Kidney glomerular epithelial cell (primary cell): Measurements from ENCODE around the gene TRABD2B.

ENCODE experiments used
- DNase-seq: peaks from one replicate; lab custom pipeline; 2025; lab: John Stamatoyannopoulos, UW

TRABD2B gene

DNA sequence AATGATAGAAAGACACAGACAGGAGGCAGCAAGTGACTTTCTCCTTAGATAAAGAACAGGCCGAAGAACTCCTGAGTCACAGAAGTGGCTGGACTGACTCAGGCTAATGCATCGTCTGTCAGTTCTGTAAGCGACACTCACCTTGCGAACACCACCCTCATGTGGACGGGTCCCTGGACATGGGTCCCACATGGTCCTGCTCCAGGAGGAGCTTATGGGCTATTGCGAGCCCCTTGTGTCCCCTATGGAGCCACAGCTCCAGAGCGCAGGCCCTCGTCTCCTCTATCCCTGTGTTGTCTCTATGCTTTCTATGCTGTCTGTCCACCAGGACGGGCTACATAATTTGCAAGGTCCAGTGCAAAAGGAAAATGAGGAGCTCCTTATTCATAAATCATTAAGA, 85.8 kb downstream of the TRABD2B start:
- DNase-seq: no peak

DNA sequence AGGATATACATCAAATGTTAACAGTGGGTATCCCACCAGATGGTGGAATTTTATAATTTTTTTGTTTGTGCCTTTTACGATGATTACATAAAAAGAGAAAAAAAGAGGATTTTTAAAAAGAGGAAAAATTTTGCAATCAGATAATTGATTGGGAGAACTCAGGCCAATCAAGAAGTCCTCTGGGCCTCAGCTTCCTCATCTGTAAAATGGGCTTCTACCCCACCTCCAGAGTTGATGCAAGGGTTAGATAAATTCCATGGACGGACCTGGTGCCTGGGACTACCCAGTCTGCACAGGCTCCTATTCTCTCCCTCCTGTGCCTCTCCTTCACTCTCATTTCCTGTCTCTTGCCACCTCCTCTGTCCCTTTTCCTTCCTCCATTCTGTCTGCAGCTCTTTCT, 88.9 kb downstream of the TRABD2B start:
- no peak for DNase-seq

DNA sequence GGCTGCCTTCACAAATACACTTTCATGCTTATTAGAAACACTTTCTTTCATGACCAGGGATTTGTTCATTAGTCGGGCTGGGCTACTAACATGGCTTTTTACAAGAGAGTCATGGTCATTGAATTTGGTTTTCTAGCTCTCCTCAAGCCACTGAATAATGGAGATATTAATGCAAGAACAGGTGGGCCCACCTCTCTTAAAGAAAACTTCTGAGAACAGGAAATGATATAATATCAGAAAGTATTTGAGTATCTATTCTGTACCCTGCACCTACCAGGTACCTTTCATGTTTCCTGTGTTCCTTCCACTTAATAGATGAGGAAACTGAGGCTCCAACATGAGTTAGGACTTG, 90.0 kb downstream of the TRABD2B start:
- no peak for DNase-seq

DNA sequence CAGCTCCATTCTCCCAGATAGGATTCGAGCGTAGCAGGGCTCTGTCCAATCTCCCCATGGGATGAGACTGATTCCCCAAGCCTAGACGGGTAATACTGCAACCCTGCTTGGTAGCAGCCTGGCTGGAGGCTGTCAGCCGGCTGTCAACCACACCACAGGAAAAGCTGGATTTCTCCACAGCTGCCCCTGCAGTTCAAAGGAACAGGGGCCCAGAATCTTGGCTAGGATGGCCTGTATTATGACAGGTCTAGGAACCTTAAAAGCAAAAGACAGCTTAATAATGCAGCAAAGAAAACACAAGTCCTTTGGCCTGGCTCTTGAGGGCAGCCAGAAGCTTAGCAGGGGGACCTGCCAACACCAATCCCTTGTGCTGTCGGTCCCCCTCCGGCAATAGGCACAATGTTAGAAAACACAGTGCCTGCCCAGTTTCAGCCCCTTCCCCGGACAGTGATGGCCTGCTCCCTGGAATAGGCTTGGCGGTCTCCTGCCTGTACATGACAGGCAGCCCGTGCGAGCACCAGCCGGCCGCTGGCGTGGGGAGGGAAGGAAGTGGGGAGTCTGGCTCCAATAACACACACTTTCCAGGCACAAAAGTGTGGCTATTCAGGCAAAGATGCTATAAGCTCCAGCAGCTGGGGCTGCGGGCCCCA, 90.5 kb downstream of the TRABD2B start:
- no peak for DNase-seq

DNA sequence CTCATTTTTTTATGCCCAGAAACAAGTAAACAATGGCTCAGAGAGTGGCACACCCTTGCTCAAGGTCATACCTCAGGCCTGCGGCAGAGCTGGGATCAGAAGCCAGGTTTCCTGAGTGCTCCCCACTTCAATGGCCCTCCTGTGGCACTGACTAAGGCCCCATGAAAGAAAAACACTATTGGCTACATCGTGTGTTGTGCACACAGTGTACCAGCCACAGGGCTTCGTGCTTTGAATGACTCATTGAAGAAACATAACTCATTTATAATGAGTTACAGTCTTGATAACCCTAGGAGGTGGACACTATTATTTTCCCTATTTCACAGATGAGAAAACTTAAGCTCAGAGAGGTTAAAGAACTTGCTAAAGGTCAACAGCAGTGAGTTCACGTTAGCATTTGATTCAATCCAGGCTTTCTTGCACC, 91.2 kb downstream of the TRABD2B start:
- peak; percentile 88 for DNase-seq

DNA sequence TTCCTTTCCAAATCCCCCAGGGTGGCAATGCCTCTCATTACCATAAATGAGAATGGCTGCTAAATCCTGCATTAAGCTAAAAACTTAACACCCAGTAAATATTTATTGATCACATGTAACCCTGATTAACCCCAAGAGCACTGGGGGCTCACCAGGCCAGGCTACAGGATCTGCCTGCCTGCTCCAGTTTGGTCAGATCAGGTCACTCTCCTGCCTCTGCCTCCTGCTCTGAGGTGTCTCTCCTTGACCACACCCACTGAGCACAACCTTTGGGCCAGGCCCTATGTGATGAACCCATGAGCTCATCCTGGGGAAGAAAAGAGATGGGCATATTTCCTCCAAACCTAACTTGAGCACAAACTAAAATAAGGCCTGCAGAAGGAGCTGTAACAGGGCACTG, 93.5 kb downstream of the TRABD2B start:
- no peak for DNase-seq

DNA sequence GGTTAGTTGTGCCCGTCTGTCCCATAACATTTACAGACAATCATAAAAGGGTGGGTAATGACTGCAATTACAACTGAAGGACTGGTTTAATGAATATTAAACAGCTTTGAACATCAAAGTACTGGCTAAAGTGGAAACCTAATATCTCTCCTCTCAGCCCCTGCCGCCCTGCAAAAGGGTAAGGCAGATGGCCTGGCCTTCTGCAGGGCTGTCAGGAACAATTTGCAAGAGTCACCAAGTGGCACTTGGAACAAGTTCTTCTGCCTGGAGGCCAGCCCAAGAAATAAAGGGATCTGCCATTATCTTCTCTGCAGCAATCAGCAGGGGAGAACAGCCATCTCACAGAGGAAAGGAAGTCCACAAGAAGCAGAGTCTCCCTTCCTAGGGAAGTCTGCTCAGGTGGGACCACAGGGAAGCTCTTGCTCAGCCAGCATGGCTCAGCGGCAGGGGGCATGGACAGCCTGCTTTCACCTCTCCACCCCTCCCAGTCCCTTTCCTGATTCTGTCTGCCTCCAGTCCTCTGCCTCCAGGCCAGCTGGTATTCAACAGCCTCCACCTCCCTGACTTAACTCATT, 96.1 kb downstream of the TRABD2B start:
- no peak for DNase-seq

DNA sequence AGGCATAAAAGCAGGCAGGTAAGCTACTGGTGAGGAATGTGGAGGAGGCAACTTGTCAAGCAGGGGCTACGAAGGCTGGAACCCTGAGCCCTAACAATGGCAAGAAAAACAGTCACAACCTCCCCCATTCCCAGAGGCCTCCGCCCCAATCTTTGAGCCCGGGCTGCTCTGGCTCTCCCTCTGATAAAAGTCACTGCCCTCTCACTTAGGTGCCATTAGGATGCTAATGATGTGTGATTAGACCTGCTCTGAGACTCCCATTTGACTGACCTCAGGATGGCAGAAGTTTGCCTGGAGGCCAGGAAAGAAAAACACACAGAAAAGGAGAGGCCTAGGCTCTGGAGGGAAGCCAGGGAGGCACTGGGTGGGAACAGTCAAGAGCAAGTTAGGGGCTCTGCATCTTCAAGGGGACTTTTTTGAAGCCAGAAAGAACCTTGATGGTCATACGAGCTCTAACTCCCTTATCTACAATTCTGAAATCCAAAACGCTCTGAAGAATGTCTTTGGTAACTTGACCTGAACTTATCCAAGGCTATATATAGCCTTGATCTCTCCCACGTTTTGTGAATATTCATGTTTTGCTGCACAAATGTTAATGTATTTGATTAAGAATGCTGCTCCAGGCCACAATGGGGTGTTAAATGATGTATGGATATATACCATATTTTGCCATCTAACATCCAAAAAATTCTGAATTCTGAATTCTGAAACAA, 98.9 kb downstream of the TRABD2B start:
- DNase-seq: peak; percentile 29

DNA sequence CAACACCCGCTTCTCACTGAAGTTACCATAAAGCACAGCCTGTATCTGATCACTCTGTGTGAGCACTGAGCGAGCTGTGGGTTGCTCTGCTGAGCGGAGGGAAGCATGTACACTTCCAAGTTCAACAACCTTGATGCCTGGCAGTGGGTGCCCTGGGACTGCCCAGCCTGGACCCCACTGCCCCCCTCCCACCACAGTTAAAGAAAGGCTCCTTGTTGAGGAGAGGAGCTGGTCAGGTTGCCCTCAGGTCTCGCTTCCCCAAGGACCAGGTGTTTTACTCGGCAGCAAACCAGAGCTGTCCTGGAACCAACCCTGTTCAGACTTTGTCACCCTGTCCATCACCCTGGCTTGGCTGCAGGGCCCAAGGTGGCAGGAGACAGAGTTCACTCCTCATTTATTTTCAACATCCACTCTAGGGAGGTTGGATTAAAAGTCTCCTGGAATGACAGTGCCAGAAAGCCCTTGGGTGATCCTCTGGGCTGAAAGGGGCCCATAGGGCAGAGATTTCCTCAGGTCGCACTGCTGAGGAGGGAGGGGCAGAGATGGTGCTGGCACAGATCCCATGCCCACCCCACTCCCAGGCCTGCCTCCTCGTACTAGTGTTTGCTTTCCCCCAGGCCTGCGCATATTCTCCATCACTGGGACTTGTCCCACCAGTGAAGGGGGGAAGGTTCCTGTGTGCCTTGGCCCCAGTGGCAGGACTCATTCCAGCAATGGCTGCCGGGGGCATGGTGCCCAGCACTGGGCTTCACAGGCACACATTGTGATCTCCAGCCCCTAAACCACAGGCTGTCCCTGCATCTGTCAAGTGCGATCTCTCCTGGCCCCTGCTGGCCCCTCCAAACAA, 101.7 kb downstream of the TRABD2B start:
- DNase-seq: no peak

DNA sequence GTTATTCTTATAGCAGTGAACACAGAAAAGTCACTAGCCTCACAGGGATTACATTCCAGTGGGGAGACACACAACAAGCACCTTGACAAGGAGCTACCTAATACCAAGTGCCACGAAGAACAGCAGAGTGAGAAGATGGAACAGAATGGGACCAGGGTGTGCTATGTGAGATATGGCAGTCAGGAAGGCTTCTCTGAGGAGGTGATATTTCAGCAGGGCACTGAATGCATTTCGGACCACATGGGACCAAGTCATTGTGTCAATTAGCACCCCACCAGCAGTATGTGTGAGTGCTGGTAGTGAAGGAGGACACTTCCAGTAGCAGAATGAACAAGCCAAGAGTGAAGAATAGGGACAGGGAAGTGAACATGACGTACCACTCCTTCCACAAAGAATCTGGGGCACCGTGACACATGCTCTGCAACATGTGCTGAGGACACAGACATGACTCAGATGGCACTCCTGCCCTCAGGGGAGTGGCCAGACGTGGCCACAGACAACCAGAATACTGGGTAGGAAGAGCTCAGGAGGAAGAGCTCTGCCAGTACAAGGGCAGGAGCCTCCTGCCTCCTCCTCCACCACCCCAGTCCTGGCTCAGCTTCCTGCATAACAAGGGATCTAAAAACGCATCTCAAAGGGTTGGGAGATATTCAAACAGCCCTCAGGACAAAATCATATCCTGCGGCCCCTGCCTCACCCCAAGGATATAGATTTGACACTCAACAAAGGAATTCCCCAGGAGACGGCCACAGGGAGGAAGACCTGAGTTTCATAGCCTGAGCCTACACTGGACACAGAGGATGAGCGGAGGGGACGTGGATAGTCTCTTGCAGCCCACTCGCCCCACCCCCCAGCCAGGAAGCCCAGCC, 102.5 kb downstream of the TRABD2B start:
- DNase-seq: no peak

DNA sequence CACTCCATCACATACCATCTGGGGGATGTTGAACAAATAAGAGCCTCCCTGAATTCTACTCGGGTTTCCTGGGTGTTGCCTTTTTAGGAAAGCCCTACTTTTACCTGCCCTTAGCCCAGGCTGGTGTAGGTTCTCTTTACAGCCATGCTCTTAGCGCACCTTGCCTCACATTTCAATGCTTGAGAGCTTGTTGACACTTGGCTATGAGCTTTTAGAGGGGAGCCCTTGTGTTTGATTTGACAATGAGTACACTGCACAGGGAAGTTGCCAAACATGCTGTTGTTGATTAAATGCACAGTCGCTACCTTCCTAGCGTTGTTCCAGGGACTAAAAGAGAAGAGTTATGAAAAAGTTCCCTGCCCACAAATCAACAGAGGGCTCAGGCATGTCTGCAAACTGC, 103.8 kb downstream of the TRABD2B start:
- DNase-seq: no peak

DNA sequence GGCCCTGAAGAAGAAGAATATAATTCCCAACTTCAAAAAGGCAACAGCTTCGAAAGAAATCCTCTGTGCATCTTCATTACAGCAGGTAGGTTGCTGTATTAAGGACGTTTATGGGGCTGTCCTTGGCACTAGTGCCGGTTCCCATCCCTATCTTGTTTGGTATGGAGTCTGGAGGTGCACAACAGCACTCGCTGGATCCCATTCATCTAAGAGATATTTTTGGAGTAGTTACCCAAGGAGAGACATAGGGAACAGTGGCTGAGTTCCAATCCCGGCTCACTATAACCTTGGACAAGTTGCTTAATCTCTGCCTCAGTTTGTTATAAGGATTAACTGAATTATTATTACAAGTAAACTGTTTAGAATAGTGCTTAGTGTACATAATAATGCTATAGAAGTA, 106.4 kb downstream of the TRABD2B start:
- no peak for DNase-seq

DNA sequence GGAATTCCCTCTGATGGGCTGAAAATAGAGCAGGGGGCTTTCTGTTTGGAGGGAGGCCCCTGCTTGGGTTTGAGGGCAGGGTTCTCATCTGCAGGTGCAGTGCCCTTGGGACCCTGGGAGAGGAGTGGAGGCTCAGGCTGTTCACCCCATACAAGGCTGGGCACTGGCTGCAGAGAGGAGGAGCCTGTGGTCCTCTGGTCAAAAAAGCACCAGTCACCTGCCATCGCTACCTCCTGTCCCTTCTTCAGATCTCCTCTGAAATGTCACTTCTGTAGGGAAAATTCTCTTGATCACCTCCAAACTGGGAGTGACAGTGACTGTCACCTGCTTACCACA, 108.9 kb downstream of the TRABD2B start:
- DNase-seq: no peak

DNA sequence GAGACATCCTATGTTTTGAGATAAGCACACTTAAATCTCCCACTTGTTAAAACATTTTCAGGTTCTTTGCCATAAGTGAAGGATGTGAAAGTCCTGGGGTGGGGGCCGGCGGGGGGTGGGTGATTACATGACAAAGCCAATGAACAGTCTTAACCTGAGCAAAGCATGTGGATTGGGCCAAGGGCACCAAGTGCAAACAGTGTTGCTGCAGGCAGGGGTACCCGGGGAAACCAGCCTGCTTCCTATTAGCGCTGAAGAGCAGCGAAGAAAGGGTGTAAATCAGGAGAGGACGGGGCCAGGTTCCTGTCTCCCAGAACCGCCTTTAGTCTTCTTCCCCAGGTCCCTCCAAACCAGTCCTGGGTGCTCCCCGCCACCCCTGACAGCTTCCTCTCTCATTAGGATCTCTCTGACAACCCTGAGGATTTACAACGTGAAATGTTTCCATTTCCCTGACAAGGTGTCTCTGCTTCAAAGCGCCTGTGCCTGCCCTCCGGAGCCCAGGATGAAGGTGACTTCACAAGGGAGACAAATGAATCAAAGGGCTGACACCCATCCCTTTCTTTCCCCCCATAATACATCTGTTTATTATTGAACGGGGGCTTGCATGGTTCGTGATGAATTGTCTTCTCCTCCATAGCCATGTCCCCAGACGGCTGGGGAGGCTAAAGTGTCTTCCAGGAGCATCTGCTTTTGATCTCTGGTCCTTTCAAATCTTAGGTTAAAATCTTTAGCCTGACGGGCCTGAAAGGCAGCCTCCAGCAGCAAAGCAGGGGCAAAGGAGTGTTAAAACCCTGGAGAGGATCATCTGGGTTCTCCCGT, 109.5 kb downstream of the TRABD2B start:
- DNase-seq: no peak

DNA sequence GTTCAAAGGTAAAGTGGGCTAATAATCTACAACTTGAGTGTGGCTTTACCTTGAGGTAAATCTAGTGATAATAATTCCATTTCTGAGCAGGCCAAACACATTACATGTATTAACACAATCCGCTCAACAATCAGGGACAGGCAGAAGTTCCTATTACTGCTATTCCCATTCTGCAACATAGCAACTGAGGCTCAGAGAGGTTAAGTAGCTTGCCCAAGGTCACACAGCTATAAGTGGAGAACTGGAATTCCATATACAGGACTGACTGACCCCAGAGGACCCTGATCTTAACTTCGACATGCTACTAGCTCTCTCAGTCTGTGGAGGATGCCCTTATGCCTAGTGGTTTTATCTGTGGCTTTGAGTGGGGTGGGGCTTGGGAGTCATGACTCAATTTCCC, 110.1 kb downstream of the TRABD2B start:
- no peak for DNase-seq

DNA sequence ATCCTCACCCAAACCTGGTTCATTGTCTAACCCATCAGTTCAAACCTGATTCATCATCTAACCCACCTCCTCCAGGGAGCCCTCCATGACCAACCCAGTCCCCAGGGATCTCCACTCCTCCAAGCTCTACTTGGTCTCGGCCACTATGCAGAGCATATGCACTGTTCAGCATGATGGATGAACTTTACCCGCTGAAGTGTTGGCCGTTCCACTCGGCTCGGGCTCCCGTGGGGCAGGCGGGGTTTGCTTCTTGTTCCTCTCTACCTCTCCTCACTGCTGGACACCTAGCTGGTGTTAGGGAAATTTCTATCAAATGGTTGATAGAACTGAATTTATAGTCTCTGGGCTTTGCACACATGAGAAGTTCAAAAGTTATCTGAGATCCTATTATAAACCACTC, 111.0 kb downstream of the TRABD2B start:
- DNase-seq: no peak

DNA sequence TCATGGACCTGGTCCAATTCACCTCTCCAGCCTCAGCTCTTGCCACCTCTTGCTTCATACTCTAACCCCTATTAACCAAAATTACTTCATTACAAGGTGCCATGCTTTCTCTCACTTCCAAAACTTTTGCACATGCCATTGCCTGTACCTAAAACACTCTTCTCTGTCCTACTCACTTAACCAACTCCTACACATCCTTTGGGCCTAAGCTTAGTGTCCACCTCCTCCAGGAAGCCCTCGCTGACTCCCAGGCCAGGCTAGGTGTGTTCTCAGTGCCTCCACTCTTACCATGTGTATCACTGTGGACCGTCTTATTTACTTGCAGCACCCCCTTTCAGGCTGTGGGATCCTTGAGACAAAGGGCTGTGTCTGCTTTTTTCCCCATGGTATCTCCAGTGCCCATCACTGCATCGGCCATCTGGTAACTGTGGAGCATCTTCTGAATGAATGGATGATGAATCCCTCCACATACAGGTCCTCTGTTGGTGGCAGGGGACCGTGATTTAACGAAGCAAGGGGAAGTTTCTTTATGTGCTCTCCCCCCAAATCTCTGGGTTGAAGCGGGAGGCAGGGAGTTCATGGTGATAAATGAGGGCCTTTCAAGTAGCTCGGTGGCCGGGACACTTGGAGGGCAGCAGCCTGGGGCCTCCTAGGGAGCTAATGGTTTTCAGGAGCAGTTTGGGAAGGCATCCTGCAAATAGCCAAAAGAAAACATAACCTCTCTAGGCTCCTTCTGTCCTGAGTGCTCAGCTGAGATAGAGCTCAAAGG, 111.9 kb downstream of the TRABD2B start:
- DNase-seq: no peak

DNA sequence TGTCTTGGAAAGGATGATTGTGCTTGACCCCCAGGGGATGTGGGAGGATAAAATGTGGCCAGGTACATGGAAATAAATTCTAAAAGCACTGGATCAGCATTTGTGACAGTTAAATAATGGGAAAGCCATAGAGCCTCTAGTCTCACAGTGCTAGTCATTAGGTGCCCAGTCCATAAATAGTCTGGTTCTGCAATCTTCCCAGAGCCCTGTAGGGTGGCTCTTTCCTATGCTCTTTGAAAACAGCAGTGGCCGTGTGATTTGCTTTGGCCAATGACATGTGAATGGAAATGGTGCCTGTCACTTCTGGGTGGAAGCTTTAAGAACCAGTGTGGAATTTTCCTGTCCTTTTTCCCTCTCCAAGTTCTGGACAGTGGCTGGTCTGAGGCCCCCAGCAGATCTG, 113.2 kb downstream of the TRABD2B start:
- DNase-seq: no peak

DNA sequence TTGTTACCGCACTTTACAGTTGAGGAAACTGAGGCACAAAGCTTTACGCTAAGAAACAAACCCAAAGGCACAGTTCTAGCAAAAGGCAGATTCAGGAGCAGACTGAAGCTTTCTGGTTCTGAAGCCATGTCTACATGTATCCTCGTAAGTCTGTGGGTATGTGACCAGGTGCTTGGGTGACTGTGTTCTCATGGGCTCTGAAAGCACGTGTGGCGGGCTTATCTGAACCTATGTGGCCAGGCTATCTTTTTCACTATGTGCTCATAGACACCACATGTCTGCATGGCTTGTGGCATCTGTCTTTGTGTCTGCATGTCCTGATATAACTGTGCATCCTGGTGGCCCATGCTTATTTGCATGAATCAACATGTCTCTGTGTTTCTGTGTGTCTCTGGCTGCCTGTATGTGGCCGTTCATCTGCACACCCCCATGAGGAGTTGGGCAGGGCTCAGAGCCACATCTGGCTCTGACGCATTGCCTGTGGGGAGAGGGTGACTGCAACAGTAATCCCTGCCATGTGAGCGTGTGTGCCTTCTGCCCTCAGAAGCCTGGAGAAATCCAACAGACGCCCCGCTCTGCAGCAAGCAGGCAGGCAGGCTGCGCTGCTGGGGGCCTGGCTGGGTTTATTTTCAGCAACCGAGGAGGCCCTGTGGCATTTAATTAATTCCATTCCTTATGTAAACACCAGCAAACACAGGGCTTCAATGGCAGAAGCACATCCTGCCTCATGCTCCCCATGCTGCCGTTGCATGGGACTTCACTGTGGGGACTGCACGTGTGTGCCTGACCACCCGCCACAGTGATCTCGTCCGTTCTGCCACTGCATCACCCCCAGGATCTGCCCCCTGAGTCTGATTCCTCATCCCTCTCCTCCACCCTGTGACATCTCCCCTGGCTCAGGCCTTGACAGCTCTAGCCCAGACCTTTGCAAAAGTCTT, 115.4 kb downstream of the TRABD2B start:
- no peak for DNase-seq
